GM12874 (cell line): ENCODE measurements around the gene KCTD19.

Experiments used
- CTCF ChIP-seq: IDR thresholded peaks from 2 replicates; pipeline ENCODE4 v1.5.1; 2011; ENCODE audit warnings: low read depth, mild to moderate bottlenecking, control low read depth, low read length, moderate library complexity; ENCODE audit not compliant: insufficient read depth

The KCTD19 gene

GRCh38 chr16:67280090-67281015 lies 46.2 kb downstream of the KCTD19 start:
- no peak for TF ChIP-seq CTCF

GRCh38 chr16:67279296-67280089 lies 47.0 kb downstream of the KCTD19 start, which contains the start of gene PLEKHG4:
TSS of gene PLEKHG4 (plus strand) at chr16:67279532. CDS start at chr16:67280045, 513 bp downstream.
- TF ChIP-seq CTCF, result peak; percentile 93

- TF ChIP-seq CTCF, result peak; percentile 58
Measured at GRCh38 chr16:67278773-67279295, 47.7 kb downstream of the KCTD19 start.

- TF ChIP-seq CTCF, result no peak
Measured at GRCh38 chr16:67277999-67278772, 48.4 kb downstream of the KCTD19 start.

- TF ChIP-seq CTCF, result no peak
Measured at GRCh38 chr16:67277294-67277998, 49.1 kb downstream of the KCTD19 start.

- no peak for TF ChIP-seq CTCF
Measured at GRCh38 chr16:67275321-67275720, 51.2 kb downstream of the KCTD19 start.
